Parathyroid adenoma (tissue), 2 donors: ENCODE measurements around the gene CTNNB1.
"Not testable (repeated sequence)": the region's sequence is repeated elsewhere in the genome, so short reads cannot be mapped to it uniquely, and the experiment has no call there.

Experiments
- H2AFZ ChIP-seq: fragments of 300-600 bp; sonication (generic); one replicate; pipeline ENCODE4 v1.7.0; 2017; ENCODE audit warnings: antibody characterized with exemption, mild to moderate bottlenecking
- H3K27ac ChIP-seq: fragments of 300-600 bp; sonication (generic); one replicate; pipeline ENCODE4 v1.7.0; 2017
- H3K27me3 ChIP-seq: fragments of 300-600 bp; sonication (generic); one replicate; pipeline ENCODE4 v1.7.0; 2017; ENCODE audit warnings: low read length; ENCODE audit not compliant: control insufficient read depth, insufficient read depth
- H3K36me3 ChIP-seq: fragments of 300-600 bp; sonication (generic); one replicate; pipeline ENCODE4 v1.7.0; 2017; ENCODE audit warnings: low read length; ENCODE audit not compliant: control insufficient read depth, insufficient read depth
- H3K4me1 ChIP-seq: fragments of 300-600 bp; sonication (generic); one replicate; pipeline ENCODE4 v1.7.0; 2017; ENCODE audit warnings: control low read depth
- H3K4me2 ChIP-seq: fragments of 300-600 bp; sonication (generic); one replicate; pipeline ENCODE4 v1.7.0; 2017; ENCODE audit warnings: low read length
- H3K4me3 ChIP-seq: fragments of 300-600 bp; sonication (generic); one replicate; pipeline ENCODE4 v1.7.0; 2017; ENCODE audit warnings: low read depth, low read length
- H3K79me2 ChIP-seq: fragments of 300-600 bp; sonication (generic); one replicate; pipeline ENCODE4 v1.7.0; 2017; ENCODE audit warnings: control low read depth
- H3K9ac ChIP-seq: fragments of 300-600 bp; sonication (generic); one replicate; pipeline ENCODE4 v1.7.0; 2017; ENCODE audit warnings: mild to moderate bottlenecking
- H3K9me3 ChIP-seq: fragments of 300-600 bp; sonication (generic); one replicate; pipeline ENCODE4 v1.7.0; 2017; ENCODE audit warnings: low read length; ENCODE audit not compliant: control insufficient read depth
- CTCF ChIP-seq: fragments of 300-600 bp; sonication (generic); IDR thresholded peaks from one replicate; pipeline ENCODE4 v1.7.0; 2017; ENCODE audit warnings: antibody characterized with exemption, mild to moderate bottlenecking
- donor health status: primary hyperparathyroidism.

Gene CTNNB1

GRCh38 chr3:41274944-41275668 is 75.8 kb downstream of the CTNNB1 start:
- Histone ChIP-seq H2AFZ (no peak overlapping the region), H3K4me3 (no peak overlapping the region), H3K4me2 (no peak overlapping the region), H3K27me3 (no peaks in the 10 kb centered on the region), H3K79me2 (no peaks in the 10 kb centered on the region), H3K27ac (no peak overlapping the region), H3K36me3 (no peaks in the 10 kb centered on the region), H3K9ac (no peak overlapping the region), H3K4me1 (no peaks in the 10 kb centered on the region), H3K9me3 (no peaks in the 10 kb centered on the region)
- TF ChIP-seq CTCF = no peak

- Histone ChIP-seq H3K36me3 (no peaks in the 10 kb centered on the region), H3K27me3 (no peaks in the 10 kb centered on the region), H3K9ac (no peak overlapping the region), H3K27ac (no peak overlapping the region), H3K4me3 (no peak overlapping the region), H3K4me2 (no peak overlapping the region), H3K79me2 (no peaks in the 10 kb centered on the region), H2AFZ (no peak overlapping the region), H3K4me1 (no peaks in the 10 kb centered on the region), H3K9me3 (no peaks in the 10 kb centered on the region)
- TF ChIP-seq CTCF = no peak
Observed at GRCh38 chr3:41276191-41276590, 76.9 kb downstream of the CTNNB1 start.

GRCh38 chr3:41277790-41278465 is 78.6 kb downstream of the CTNNB1 start:
- no peaks in the 10 kb centered on the region for H3K27me3 ChIP-seq
- H2AFZ ChIP-seq = no peak overlapping the region
- H3K4me3 ChIP-seq = no peak overlapping the region
- H3K27ac ChIP-seq = no peak overlapping the region
- no peaks in the 10 kb centered on the region for H3K4me1 ChIP-seq
- no peak overlapping the region for H3K4me2 ChIP-seq
- no peak for TF ChIP-seq CTCF
- no peak overlapping the region for H3K9ac ChIP-seq
- H3K9me3 ChIP-seq = no peaks in the 10 kb centered on the region
- H3K79me2 ChIP-seq = no peaks in the 10 kb centered on the region
- no peaks in the 10 kb centered on the region for H3K36me3 ChIP-seq

GRCh38 chr3:41284934-41285333 is 85.6 kb downstream of the CTNNB1 start:
- not testable (repeated sequence) for H2AFZ ChIP-seq, H3K9ac ChIP-seq, H3K27me3 ChIP-seq, H3K79me2 ChIP-seq, H3K4me1 ChIP-seq, H3K9me3 ChIP-seq, H3K27ac ChIP-seq, H3K4me3 ChIP-seq, H3K4me2 ChIP-seq, H3K36me3 ChIP-seq

GRCh38 chr3:41286305-41286704 is 87.0 kb downstream of the CTNNB1 start:
- no peak overlapping the region for H3K4me3 ChIP-seq
- H3K79me2 ChIP-seq = no peaks in the 10 kb centered on the region
- no peak overlapping the region for H3K4me2 ChIP-seq
- no peaks in the 10 kb centered on the region for H3K9me3 ChIP-seq
- no peaks in the 10 kb centered on the region for H3K36me3 ChIP-seq
- H3K27ac ChIP-seq = no peak overlapping the region
- no peaks in the 10 kb centered on the region for H3K27me3 ChIP-seq
- H3K9ac ChIP-seq = no peak overlapping the region
- TF ChIP-seq CTCF = no peak
- H3K4me1 ChIP-seq = no peaks in the 10 kb centered on the region
- H2AFZ ChIP-seq = no peak overlapping the region
